Natural killer cell (primary cell): ENCODE measurements around the gene RAB30. TPM values are rescaled to one million over a fixed set of nuclear protein-coding genes. Genes with fewer than 3 reads are reported as not detected.

Source experiments
- ATAC-seq, 3 donors: fragments of 150-1000 bp in 2 of 3; fragments of 200-7000 bp in 1 of 3; cut with Tn5 transposase; 1 replicate in 1 of 3; 2 replicates in 2 of 3; pipeline ENCODE4 v1.10.0; 2021; ENCODE audit warnings: mild to moderate bottlenecking in 2 of 3, moderate library complexity in 2 of 3
- DNase-seq, 2 donors: peaks; one replicate each; pipeline versions ENCODE4 v3.0.0 to v3.0.0-alpha.2; 2013 to 2021; ENCODE audit warnings: mixed read lengths in 1 of 2
- H3K27ac ChIP-seq: one replicate; pipeline ENCODE4 v1.5.1; 2013; ENCODE audit warnings: mild to moderate bottlenecking, low read length
- H3K27me3 ChIP-seq: one replicate; pipeline ENCODE4 v1.6.1; 2013; ENCODE audit warnings: low read length; ENCODE audit not compliant: control insufficient read depth, insufficient read depth
- H3K36me3 ChIP-seq: one replicate; pipeline ENCODE4 v1.6.1; 2013; ENCODE audit warnings: low read length; ENCODE audit not compliant: control insufficient read depth, insufficient read depth
- H3K4me1 ChIP-seq: one replicate; pipeline ENCODE4 v1.6.1; 2013; ENCODE audit warnings: low read length; ENCODE audit not compliant: control insufficient read depth, insufficient read depth
- H3K4me3 ChIP-seq: one replicate; pipeline ENCODE4 v1.5.1; 2013; ENCODE audit warnings: low read length
- H3K9me3 ChIP-seq: one replicate; pipeline ENCODE4 v1.6.1; 2013; ENCODE audit warnings: low read length; ENCODE audit not compliant: control insufficient read depth, insufficient read depth
- H3K27ac Mint-ChIP-seq, 2 donors: one replicate each; pipeline ENCODE4 v1.8.0; 2022; ENCODE audit warnings: mild to moderate bottlenecking in 2 of 2, mixed read lengths in 2 of 2, moderate library complexity in 1 of 2
- H3K27me3 Mint-ChIP-seq, 2 donors: one replicate each; pipeline ENCODE4 v1.8.0; 2022; ENCODE audit warnings: low read depth in 2 of 2, mixed read lengths in 2 of 2
- H3K36me3 Mint-ChIP-seq: one replicate; pipeline ENCODE4 v1.8.0; 2022; ENCODE audit warnings: mixed read lengths
- H3K4me1 Mint-ChIP-seq, 2 donors: one replicate each; pipeline ENCODE4 v1.8.0; 2022; ENCODE audit warnings: mixed read lengths in 2 of 2
- H3K4me3 Mint-ChIP-seq: one replicate; pipeline ENCODE4 v1.8.0; 2022; ENCODE audit warnings: mild to moderate bottlenecking, moderate library complexity, mixed read lengths
- H3K9me3 Mint-ChIP-seq, 2 donors: one replicate each; pipeline ENCODE4 v1.8.0; 2022; ENCODE audit warnings: mixed read lengths in 2 of 2
- CTCF ChIP-seq: fragments of 200-600 bp; IDR thresholded peaks from one replicate; pipeline ENCODE4 v1.8.0; 2022; ENCODE audit warnings: antibody characterized with exemption
- WGBS: methylation state at CpG from one replicate; pipeline ENCODE4 v1.1.7; 2013; ENCODE audit warnings: missing lambda C conversion rate; ENCODE audit not compliant: insufficient coverage; 5-methylcytosine and 5-hydroxymethylcytosine counted together
- intact Hi-C: fragments of 100-400 bp; cut with micrococcal nuclease; formaldehyde crosslinking; loops from one replicate; pipeline ENCODE4 v1.14.2; 2022
- total RNA-seq, 4 donors: library from RNA; stranded (reverse); fragments of 120-200 nt in 1 of 4; gene quantifications; one replicate each; pipeline versions ENCODE4 v1.2.3 to v1.2.4, GENCODE V29; 2013 to 2022

The RAB30 gene
- total RNA-seq, 3 donors from 2014 or later (not counting 1 experiment from before 2014, with no cell fraction given) = 10.2 to 23.3 (median 20.5) TPM

GRCh38 chr11:82989628-82990404 is 81.9 kb downstream of the RAB30 start:
- WGBS = 71% methylated on average over 5 of the region's 9 CpGs
- no peaks in the 10 kb centered on the region for H3K27me3 ChIP-seq
- peaks cover 5% of the 10 kb centered on the region for H3K36me3 ChIP-seq
- peaks cover 6% of the 10 kb centered on the region in 2 donors for H3K4me1 Mint-ChIP-seq
- no peak for TF ChIP-seq CTCF
- no peaks in the 10 kb centered on the region for H3K9me3 Mint-ChIP-seq
- no peaks in the 10 kb centered on the region for H3K4me1 ChIP-seq
- ATAC-seq (peak; percentile 61 to 78 (median 74)), DNase-seq (peak in 1 of 2 donors; percentile 48)
- peak overlapping the region in 1 of 2 donors; percentile 6 for H3K27ac Mint-ChIP-seq
- H3K27ac ChIP-seq = no peak overlapping the region
- no peaks in the 10 kb centered on the region for H3K27me3 Mint-ChIP-seq
- no peak overlapping the region for H3K4me3 ChIP-seq
- no peak overlapping the region for H3K4me3 Mint-ChIP-seq
- intact Hi-C loops = loop anchor here (1.0 kb wide), 2 partner anchors 84 to 123 kb away; no protein-coding TSS in a partner anchor
- no peaks in the 10 kb centered on the region for H3K9me3 ChIP-seq
- H3K36me3 Mint-ChIP-seq = no peaks in the 10 kb centered on the region

- Mint-ChIP-seq H3K9me3 (no peaks in the 10 kb centered on the region), H3K36me3 (no peaks in the 10 kb centered on the region), H3K4me1 (peaks cover 6% of the 10 kb centered on the region in 2 donors), H3K27me3 (no peaks in the 10 kb centered on the region), H3K27ac (no peak overlapping the region), H3K4me3 (no peak overlapping the region)
- no peaks in the 10 kb centered on the region for H3K9me3 ChIP-seq
- H3K27ac ChIP-seq = no peak overlapping the region
- DNase-seq (no peak), ATAC-seq (no peak)
- no peaks in the 10 kb centered on the region for H3K4me1 ChIP-seq
- no peak overlapping the region for H3K4me3 ChIP-seq
- 90% methylated on average over 7 of the region's 7 CpGs for WGBS
- intact Hi-C loops = loop anchor here (1.0 kb wide), 1 partner anchor 122 kb away; no protein-coding TSS in a partner anchor
- no peak for TF ChIP-seq CTCF
- H3K36me3 ChIP-seq = peaks cover 5% of the 10 kb centered on the region
- no peaks in the 10 kb centered on the region for H3K27me3 ChIP-seq
These were observed 82.6 kb downstream of the RAB30 start for GRCh38 chr11:82988936-82989627.

GRCh38 chr11:82987997-82988396 is 83.7 kb downstream of the RAB30 start:
- ATAC-seq (no peak), DNase-seq (no peak)
- Histone ChIP-seq H3K9me3 (no peaks in the 10 kb centered on the region), H3K36me3 (peaks cover 3% of the 10 kb centered on the region), H3K27ac (no peak overlapping the region), H3K4me3 (no peak overlapping the region), H3K4me1 (no peaks in the 10 kb centered on the region), H3K27me3 (no peaks in the 10 kb centered on the region)
- peaks cover 6% of the 10 kb centered on the region in 2 donors for H3K4me1 Mint-ChIP-seq
- no peak for TF ChIP-seq CTCF
- no peak overlapping the region for H3K4me3 Mint-ChIP-seq
- no peaks in the 10 kb centered on the region for H3K36me3 Mint-ChIP-seq
- no peak overlapping the region for H3K27ac Mint-ChIP-seq
- no peaks in the 10 kb centered on the region for H3K27me3 Mint-ChIP-seq
- intact Hi-C loops = no loop called here
- no peaks in the 10 kb centered on the region for H3K9me3 Mint-ChIP-seq
- 100% methylated on average over 2 of the region's 2 CpGs for WGBS
